Stomach (tissue), 4 donors: ENCODE data around the gene OR11A1.

Experiments
- POLR2A ChIP-seq, 4 donors: fragments of 450-650 bp; IDR thresholded peaks; one replicate each; pipeline ENCODE4 v1.6.1; 2016; ENCODE audit warnings: antibody characterized with exemption in 4 of 4, control low read depth in 2 of 4, mild to moderate bottlenecking in 1 of 4, moderate library complexity in 1 of 4
- TF ChIP-seq, protein P1 (sequence below), 7 experiments: fragments of 450-650 bp in 4 of 7; fragments of 200-600 bp in 3 of 7; sonication (generic) in 3 of 7; IDR thresholded peaks; one replicate each; pipeline ENCODE4 v1.5.1; 2016 to 2019; ENCODE audit warnings: antibody characterized with exemption in 7 of 7, control low read depth in 2 of 7, mild to moderate bottlenecking in 1 of 7

DNA sequence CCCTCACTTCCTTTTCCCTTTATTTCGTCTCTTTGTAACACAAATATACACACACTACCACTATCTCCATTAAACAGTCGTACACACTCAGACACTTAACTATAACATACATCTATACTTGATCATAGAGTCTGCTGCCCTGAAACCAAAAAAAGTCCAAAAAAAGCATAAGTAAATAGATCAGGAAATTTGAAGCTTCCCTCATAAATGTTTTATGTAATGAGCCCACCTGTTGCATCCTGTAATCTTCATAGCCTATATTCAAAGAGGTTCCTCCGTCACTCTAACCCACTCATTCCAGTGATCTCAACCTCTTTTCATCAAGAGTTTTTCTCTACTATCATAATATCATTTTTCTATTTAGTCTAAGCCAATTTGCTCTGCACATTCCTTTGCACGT lies 68.3 kb downstream of the OR11A1 start:
- TF ChIP-seq, protein P1, sequence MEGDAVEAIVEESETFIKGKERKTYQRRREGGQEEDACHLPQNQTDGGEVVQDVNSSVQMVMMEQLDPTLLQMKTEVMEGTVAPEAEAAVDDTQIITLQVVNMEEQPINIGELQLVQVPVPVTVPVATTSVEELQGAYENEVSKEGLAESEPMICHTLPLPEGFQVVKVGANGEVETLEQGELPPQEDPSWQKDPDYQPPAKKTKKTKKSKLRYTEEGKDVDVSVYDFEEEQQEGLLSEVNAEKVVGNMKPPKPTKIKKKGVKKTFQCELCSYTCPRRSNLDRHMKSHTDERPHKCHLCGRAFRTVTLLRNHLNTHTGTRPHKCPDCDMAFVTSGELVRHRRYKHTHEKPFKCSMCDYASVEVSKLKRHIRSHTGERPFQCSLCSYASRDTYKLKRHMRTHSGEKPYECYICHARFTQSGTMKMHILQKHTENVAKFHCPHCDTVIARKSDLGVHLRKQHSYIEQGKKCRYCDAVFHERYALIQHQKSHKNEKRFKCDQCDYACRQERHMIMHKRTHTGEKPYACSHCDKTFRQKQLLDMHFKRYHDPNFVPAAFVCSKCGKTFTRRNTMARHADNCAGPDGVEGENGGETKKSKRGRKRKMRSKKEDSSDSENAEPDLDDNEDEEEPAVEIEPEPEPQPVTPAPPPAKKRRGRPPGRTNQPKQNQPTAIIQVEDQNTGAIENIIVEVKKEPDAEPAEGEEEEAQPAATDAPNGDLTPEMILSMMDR (IDR thresholded peaks at IDR 0.05): no peak
- no peak for TF ChIP-seq POLR2A (IDR thresholded peaks at IDR 0.05)
